Femur (tissue), 1 donor: ENCODE data around the gene GPALPP1.

ENCODE experiments used
- DNase-seq: peaks from one replicate; pipeline ENCODE4 v3.0.0-alpha.2; 2017

Gene GPALPP1

GRCh38 chr13:45064889-45065288, 75.6 kb downstream of the GPALPP1 start:
- no peak for DNase-seq

- no peak for DNase-seq
These were observed 79.0 kb downstream of the GPALPP1 start for GRCh38 chr13:45068036-45069001.

DNA sequence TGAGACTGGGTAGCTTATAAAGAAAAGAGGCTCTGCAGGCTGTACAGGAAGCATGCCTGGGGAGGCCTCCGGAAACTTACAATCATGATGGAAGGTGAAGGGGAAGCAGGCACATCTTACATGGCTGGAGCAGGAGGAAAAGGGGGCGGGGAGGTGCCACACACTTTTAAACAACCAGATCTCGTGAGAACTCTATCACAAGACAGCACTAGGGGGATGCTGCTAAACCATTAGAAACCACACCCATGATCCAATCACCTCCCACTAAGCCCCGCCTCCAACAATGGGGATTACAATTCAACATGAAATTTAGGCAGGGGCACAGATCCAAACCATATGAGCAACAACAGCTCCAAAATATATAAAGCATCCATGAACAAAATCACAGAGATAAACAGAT, 84.5 kb downstream of the GPALPP1 start:
- no peak for DNase-seq

DNA sequence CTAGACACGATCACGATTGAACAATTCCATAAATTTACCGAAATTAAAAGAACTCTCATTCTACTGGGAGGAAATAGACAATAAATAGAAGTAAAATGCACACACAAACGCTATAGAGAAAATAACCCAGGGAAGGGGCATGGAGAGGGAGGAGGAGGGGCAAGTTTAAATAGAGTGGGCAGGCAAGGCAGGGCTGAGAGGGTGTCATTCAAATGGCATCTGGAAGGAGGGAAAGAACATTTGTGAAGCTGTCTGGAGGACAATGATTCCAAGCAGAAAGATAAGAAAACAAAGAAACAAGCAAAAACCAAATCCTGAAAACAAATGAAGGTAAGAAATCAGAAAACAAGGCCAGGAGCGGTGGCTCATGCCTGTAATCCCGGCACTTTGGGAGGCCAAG, 85.4 kb downstream of the GPALPP1 start:
- DNase-seq, result no peak

DNA sequence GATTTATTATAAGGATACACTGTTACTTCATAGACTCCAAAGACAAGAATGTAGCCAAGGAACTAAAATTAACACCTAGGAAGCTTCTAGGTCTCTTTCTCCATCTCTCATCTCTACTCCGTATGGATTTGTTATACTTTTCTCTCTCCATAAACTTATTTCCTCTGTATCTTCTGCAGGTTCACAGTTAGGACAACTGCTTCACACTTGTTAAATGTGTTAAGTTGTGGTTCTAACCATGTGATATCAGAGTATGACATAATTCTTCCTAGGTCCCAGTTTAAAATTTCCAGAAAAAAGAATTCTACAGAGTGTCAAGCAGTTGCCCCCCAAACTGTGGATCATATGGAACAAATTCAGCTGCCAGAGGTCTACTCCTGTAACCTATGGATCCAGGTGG, 88.7 kb downstream of the GPALPP1 start:
- DNase-seq, result no peak
